IPS-18c (cell line): ENCODE results near the gene KANTR.

Source experiments
- H3K4me3 ChIP-seq: 2 replicates; pipeline ENCODE4 v1.7.0; 2013; ENCODE audit warnings: low read depth, mild to moderate bottlenecking, low read length, moderate library complexity; ENCODE audit not compliant: insufficient read depth
- H3K9me3 ChIP-seq: one replicate; pipeline ENCODE4 v1.6.1; 2013; ENCODE audit warnings: mild to moderate bottlenecking, low read length, moderate library complexity; ENCODE audit not compliant: control insufficient read depth, insufficient read depth

The KANTR gene

DNA sequence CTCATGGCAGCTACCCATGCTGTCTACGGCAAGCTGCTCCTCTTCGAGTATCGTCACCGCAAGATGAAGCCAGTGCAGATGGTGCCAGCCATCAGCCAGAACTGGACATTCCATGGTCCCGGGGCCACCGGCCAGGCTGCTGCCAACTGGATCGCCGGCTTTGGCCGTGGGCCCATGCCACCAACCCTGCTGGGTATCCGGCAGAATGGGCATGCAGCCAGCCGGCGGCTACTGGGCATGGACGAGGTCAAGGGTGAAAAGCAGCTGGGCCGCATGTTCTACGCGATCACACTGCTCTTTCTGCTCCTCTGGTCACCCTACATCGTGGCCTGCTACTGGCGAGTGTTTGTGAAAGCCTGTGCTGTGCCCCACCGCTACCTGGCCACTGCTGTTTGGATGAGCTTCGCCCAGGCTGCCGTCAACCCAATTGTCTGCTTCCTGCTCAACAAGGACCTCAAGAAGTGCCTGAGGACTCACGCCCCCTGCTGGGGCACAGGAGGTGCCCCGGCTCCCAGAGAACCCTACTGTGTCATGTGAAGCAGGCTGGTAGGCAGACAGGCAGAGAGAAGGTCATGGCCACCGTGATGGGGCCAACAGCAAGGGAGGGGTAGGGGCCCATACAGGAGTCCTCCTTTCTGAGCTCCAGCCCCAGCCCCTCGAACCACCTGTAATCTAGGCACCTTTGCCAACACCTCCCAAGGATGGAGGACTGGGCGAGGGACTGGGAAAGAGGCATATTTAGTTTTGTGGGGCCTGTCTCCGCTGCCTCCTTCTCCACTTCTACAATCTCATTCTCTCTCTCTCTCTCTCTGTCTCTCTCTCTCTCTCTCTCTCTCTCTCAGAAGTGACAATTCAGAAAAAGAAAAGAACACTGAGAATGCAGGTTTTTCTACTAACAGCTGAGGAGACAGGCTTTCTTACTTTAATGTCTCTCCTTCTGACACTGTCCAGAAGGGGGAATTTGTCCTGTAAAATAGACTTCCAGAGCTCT lies 16.4 kb upstream of the KANTR start:
- H3K4me3 ChIP-seq = no peak overlapping the region
- H3K9me3 ChIP-seq = peaks cover 10% of the 10 kb centered on the region

DNA sequence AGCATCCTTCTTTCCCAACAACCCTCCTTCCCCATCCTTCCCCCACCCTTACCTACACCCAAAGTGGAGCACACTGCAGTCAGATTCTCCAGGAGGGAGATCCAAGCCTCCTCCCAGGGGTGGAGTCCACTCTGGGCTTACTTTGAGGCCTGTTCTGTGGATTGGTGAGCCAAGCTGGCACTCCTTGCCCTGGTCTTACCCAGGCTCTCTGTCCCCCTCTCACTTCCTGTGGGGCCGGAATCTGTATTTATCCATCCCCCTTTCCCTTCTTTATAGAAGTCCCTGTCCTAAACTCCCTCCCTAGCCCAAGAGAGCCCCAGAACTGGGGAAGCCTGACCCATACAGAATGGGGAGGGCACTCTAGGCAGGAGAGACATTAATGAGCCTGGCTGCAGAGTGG lies 15.0 kb upstream of the KANTR start:
- Histone ChIP-seq H3K9me3 (peaks cover 10% of the 10 kb centered on the region), H3K4me3 (no peak overlapping the region)

DNA sequence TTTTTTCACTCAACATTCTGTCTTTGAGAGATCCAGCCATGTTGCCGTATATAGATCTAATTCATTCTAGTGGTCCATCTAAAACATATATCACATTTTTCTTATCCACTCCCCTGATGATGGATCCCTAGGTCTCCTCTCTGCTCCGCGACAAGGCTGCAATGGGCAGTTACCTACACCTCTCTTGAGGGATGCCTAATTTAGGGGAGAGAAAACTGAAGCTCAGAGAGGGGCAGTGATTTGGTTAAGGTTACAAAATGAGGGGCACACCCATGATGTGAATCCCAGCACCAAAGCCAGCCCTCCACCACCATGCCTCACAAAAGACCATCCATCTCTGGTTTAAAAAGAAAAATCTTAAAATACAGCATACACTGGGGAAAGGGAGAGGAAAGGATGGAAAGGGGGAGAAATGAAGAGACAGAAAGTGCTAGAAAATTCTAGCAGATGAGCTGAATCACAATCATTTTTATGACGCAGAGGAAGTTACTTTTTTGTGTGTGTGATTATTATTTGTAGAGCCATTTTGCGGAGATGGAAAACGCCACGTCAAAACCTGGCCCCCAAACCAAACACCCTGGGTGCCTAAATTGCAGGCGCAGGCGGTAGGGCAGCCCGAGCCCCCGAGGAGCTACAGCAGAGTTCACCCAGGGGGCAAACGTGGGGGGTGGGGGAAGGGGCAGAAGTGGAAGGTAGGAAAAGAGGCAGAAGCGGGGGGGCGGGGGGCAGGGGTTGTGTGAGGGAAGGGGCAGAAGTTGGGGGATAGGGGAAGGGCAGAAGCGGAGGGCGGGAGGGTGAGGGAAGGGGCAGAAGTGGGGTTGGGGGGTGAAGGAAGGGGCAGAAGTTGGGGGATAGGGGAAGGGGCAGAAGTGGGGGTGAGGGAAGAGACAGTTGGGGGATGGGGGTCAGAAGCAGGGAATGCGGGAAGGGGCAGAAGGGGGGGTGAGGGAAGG lies 13.0 kb upstream of the KANTR start:
- Histone ChIP-seq H3K4me3 (no peak overlapping the region), H3K9me3 (peaks cover 10% of the 10 kb centered on the region)

DNA sequence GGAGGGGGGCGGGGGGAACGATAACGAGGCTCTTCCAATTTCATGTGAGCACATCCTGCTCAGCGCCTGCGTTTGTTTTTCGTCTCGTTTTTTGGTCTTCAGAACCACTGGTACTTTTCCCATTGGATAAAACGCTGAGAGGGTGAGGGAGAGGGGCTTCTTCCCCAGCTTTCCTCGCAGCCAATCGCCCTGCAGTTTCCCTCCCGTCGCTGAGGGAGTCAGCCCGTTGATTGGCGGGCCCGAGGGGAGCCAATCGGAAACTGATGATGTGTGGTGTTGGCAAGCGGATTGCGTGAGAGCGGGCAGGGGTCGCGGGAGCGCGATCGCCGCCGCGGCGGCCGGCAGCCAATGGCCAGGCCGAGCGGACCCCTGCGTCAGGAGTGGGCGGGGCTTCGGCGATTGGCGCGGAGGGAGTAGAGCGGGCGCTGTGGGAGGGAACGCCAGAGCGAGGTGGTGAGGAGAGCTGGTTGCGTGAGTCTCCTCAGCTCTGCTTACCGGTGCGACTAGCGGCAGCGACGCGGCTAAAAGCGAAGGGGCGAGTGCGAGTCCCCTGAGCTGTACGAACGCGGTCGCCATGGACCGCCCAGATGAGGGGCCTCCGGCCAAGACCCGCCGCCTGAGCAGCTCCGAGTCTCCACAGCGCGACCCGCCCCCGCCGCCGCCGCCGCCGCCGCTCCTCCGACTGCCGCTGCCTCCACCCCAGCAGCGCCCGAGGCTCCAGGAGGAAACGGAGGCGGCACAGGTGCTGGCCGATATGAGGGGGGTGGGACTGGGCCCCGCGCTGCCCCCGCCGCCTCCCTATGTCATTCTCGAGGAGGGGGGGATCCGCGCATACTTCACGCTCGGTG lies 11.8 kb upstream of the KANTR start, which contains the start of gene TSPYL2:
Gene TSPYL2, plus strand, starts transcription at position 443 of the 848 bp plus-strand sequence. Its CDS starts 132 bp downstream, at position 575.
- peak within 1 kb of the TSS; percentile 68 for H3K4me3 ChIP-seq
- peaks cover 7% of the 10 kb centered on the region for H3K9me3 ChIP-seq

DNA sequence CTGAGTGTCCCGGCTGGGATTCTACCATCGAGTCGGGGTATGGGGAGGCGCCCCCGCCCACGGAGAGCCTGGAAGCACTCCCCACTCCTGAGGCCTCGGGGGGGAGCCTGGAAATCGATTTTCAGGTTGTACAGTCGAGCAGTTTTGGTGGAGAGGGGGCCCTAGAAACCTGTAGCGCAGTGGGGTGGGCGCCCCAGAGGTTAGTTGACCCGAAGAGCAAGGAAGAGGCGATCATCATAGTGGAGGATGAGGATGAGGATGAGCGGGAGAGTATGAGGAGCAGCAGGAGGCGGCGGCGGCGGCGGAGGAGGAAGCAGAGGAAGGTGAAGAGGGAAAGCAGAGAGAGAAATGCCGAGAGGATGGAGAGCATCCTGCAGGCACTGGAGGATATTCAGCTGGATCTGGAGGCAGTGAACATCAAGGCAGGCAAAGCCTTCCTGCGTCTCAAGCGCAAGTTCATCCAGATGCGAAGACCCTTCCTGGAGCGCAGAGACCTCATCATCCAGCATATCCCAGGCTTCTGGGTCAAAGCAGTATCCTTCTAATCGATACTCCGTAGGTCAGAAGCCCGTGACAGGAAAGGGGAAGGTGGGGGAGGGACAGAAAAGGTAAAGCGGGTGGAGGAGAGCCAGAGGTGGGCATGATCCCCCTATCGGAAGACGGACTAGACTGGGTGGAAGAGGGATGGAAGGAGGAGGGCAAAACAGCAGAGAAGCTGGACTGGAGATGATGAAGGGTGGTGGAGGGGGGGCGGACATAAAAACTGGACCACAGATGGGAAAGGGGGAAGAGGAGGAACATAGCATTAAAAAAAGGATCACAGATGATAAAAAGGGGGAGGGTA lies 10.9 kb upstream of the KANTR start:
- Histone ChIP-seq H3K9me3 (peaks cover 7% of the 10 kb centered on the region), H3K4me3 (peak overlapping the region; percentile 68)

DNA sequence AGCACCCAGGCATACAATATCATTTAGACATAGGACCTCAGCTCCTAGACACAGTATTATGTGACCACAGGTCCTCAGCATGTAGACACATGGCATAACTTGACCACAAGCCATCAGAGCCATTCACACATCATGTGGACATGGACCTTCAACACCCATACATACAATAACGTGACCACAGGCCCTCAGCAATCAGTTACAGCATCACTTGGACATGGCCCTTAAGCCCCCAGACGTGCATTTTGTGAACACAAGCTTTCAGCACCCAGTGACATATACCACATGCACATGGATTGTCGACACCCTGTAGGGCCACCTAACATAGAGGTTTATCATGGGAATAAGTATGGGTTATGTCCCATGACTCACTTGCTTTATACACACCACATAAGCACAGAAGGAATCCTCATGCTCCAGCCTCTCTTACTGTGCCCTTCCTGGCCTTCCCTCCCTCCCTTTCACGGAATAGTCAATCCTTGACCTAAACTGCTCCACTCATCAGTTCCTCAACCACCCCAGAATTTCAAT lies 9.8 kb upstream of the KANTR start:
- H3K4me3 ChIP-seq = no peak overlapping the region
- H3K9me3 ChIP-seq = peaks cover 4% of the 10 kb centered on the region

DNA sequence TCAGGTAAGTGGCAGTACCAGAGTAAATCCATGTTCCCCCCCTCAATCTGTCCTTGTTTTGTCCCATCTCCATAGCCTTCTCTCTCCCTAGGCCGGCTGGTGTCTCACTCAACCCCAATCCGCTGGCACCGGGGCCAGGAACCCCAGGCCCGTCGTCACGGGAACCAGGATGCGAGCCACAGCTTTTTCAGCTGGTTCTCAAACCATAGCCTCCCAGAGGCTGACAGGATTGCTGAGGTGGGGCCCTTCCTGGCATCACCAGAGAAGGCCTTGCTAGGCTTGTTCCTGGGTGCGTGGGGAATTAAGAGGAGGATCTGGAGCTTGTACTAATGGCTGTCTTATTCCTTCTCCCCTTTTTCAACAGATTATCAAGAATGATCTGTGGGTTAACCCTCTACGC lies 9.1 kb upstream of the KANTR start:
- peaks cover 4% of the 10 kb centered on the region for H3K9me3 ChIP-seq
- H3K4me3 ChIP-seq = no peak overlapping the region

DNA sequence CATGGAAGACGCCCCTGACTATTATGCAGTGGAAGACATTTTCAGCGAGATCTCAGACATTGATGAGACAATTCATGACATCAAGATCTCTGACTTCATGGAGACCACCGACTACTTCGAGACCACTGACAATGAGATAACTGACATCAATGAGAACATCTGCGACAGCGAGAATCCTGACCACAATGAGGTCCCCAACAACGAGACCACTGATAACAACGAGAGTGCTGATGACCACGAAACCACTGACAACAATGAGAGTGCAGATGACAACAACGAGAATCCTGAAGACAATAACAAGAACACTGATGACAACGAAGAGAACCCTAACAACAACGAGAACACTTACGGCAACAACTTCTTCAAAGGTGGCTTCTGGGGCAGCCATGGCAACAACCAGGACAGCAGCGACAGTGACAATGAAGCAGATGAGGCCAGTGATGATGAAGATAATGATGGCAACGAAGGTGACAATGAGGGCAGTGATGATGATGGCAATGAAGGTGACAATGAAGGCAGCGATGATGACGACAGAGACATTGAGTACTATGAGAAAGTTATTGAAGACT lies 8.2 kb upstream of the KANTR start:
- Histone ChIP-seq H3K9me3 (peaks cover 2% of the 10 kb centered on the region), H3K4me3 (no peak overlapping the region)

DNA sequence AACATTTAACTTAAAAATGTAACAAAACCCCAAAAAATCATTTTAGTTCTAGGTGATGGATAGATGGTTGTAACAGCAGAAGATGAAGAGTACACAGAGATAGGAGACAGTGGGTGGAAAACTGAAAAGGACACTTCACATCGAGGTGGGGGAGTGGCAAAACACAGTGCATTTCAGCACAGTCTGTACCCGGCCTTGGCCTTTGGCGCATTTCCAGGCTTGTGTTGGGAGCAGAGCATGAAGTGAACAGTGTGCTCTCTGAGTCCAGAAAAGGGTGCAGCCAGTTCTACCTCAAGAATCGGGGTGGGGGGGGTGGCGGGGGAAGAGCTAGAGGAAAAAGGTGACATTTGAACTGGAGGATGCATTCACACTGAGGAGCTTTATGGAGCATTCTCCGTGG lies 7.5 kb upstream of the KANTR start:
- H3K9me3 ChIP-seq = peaks cover 3% of the 10 kb centered on the region
- H3K4me3 ChIP-seq = no peak overlapping the region

DNA sequence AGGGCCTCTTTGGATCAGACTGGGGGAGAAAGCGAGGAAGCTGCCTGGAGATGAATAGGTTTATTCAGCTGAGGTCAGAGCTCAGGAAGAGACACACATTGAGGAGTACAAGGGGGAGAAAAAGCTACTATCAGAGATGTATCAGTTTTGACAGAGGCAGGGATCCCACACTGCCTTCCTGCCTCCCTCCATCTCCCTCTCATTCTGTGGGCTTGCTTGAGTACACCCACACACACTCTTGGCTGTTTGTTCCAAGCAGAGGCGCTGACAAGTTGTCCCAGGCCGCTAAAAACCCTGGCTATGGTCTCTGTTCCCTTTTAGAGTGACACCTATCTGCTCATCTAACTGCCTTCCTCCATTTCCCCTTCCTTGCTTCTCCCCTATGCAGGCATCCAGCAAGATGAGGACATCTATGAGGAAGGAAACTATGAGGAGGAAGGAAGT lies 6.5 kb upstream of the KANTR start:
- Histone ChIP-seq H3K9me3 (peaks cover 3% of the 10 kb centered on the region), H3K4me3 (no peak overlapping the region)

DNA sequence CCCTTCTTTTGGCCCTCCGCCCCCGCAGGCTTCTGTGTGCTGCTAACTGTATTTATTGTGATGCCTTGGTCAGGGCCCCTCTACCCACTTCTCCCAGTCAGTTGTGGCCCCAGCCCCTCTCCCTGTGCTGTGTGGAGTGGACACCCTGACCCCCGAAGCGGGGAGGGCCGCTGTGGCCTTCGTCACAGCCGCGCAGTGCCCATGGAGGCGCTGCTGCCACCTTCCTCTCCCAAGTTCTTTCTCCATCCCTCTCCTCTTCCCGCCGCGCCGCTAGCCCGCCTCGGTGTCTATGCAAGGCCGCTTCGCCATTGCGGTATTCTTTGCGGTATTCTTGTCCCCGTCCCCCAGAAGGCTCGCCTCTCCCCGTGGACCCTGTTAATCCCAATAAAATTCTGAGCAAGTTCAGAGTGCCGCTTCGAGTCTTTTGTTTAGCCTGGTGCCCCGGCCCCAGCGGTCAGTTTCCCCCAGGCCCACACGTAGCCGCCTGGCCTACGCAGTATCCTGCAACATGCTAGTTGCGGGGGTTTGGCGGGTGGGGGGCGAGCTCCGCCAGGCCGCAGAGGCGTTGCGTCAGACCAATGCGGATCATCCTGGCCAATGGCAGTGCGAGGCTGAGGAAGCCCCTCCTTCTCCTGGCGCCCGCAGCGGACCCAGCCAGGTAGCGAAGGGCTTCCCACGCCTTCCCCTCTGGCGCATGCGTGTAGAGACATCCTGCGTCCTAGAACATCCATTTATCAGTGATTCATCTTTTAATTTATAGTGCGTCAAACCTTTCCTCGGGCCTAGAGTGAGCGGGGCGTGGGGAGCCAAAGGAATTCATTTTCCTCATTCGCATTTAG lies 5.6 kb upstream of the KANTR start:
- Histone ChIP-seq H3K9me3 (peaks cover 3% of the 10 kb centered on the region), H3K4me3 (peak overlapping the region; percentile 63)

DNA sequence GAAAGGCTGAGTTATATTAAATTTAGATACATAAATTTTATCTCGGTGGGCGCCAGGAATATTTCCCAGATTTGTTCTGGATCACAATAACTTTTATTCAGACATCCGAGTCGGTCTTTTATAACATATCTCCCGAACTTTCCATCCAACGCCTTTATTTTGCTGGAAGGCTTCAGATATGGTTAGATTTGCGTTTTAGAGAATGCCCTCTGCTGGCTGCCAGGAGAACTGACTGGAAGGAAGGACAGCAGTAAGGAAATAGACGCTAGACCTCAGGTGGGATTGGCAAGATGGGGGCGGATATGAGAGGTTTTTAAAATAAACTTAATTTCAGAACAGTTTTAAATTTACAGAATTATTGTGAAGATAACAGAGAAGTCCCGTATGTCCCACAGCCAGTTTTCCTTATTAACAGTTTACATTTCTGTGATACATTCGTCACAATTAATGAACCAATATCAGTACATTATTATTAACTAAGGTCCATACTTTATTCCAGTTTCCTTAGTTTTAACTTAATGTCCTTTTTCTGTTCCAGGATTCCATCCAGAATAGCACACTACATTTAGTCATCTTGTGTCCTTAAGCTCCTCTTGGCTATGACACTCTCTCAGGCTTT lies 4.6 kb upstream of the KANTR start:
- Histone ChIP-seq H3K4me3 (peak overlapping the region; percentile 63), H3K9me3 (peaks cover 3% of the 10 kb centered on the region)

DNA sequence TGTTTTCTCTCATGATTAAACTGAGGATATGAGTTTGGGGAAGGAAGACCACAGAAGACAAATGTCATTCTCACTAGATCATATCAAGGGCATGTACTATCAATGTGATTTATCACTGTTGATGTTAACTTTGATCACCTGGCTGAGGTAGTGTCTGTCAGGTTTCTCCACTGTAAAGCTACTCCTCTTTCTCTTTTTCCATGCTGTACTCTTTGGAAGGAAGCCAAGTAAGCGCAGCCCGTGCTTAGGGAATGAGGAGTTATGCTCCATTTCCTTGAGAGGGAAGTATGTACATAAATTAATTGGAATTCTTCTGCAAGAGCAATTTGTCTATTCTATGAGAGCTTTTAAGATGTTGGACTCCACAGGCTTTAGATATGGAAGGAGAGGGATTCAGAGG lies 4.0 kb upstream of the KANTR start:
- Histone ChIP-seq H3K9me3 (peaks cover 3% of the 10 kb centered on the region), H3K4me3 (no peak overlapping the region)

DNA sequence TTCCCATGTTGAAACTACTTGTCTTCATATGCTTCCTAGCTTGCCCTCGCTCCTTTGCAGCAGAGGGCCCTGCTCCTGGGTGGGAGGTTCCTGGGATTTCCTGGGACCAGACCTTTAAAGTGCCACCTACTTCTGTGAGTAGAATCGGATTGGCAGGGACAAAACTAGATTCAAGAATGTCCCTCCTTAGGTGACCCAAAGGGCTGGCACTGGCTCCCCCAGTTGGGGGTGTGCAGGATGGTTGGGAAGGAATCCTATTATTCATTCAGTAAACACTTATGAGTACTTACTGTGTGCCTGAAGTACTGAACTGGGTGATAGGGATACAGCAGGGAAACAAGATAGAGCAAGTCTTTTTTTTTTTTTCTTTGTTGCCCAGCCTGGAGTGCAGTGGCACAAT lies 2.6 kb upstream of the KANTR start:
- Histone ChIP-seq H3K9me3 (peaks cover 3% of the 10 kb centered on the region), H3K4me3 (no peak overlapping the region)
